Mesothelial cell of epicardium (in vitro differentiated cells): Measurements from ENCODE around the gene PLA2G2C. TPM values are rescaled to one million over a fixed set of nuclear protein-coding genes. Genes with fewer than 3 reads are reported as not detected.

Source experiments
- DNase-seq, 2 experiments: peaks; one replicate each; pipeline ENCODE4 v3.0.0; 2021; ENCODE audit warnings: low spot score in 2 of 2; ENCODE audit not compliant: unreplicated experiment in 2 of 2
- H3K27ac Mint-ChIP-seq: 2 replicates; pipeline ENCODE4 v1.8.0; 2021; ENCODE audit warnings: mixed read lengths
- H3K27me3 Mint-ChIP-seq: 2 replicates; pipeline ENCODE4 v1.8.0; 2021; ENCODE audit warnings: low read depth, mixed read lengths
- H3K36me3 Mint-ChIP-seq: 2 replicates; pipeline ENCODE4 v1.8.0; 2021; ENCODE audit warnings: mixed read lengths
- H3K4me1 Mint-ChIP-seq: 2 replicates; pipeline ENCODE4 v1.8.0; 2021; ENCODE audit warnings: mixed read lengths
- H3K4me3 Mint-ChIP-seq: 2 replicates; pipeline ENCODE4 v1.8.0; 2021; ENCODE audit warnings: mild to moderate bottlenecking, moderate library complexity, mixed read lengths
- H3K9me3 Mint-ChIP-seq: 2 replicates; pipeline ENCODE4 v1.8.0; 2021; ENCODE audit warnings: mixed read lengths
- CTCF ChIP-seq: fragments of 200-600 bp; sonication (generic); IDR thresholded peaks from one replicate; pipeline ENCODE4 v1.5.0; 2021; ENCODE audit warnings: antibody characterized with exemption; ENCODE audit not compliant: unreplicated experiment
- total RNA-seq: library from RNA; stranded (reverse); gene quantifications from 3 replicates; pipeline ENCODE4 v1.2.1, GENCODE V29; 2021

Gene PLA2G2C
- total RNA-seq, 1 donor from 2014 or later = 0.40 TPM

DNA sequence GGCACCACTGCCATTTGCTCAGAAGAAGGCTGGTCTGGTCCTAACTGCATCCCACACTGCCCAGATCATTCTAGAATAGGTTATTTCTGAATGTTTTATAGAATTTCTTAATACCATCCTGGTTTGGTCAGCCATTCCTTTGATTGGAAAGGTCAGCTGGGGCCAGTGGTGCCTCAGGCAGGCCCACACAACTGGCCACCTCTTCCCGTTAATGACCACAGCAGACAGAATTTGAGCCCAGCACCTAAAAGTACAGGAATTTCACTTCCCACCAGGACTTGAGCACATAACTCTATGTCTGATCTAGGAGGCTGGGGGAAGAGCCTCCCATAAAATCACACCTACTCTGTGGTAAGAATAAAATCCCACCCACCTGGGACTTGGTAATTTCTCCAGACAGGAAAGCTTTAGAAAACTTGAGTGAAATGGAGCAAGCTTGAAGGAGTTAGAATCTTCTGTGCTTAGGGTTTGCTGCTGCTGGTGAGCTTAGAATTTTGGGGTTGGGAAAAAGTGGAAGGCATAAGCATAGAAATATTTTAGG is 6.6 kb upstream of the PLA2G2C start:
- Mint-ChIP-seq H3K27ac (no peak overlapping the region), H3K4me1 (peaks cover 25% of the 10 kb centered on the region), H3K4me3 (no peak overlapping the region), H3K27me3 (peaks cover 28% of the 10 kb centered on the region), H3K9me3 (no peaks in the 10 kb centered on the region), H3K36me3 (peaks cover 3% of the 10 kb centered on the region)
- TF ChIP-seq CTCF = no peak
- no peak for DNase-seq

DNA sequence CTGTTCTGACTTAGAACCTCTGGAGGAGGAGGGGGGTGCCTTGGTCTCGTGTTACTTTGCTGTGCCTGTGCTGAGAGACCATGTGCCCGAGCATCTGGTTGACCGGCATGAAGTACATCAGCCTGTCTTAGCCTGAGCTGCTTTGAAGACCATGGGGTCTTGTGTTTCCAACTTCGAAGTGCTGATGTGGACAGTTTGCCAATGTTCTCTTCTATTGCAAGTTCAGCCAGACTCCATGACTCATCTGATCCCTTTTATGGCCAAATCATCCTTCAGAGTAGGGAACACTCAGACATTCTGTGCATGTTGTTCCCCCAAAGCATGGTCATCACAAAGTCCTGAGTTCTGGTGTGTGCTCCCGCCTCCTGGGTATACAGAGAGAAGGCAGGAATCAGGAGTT is 6.0 kb upstream of the PLA2G2C start:
- Mint-ChIP-seq H3K27ac (no peak overlapping the region), H3K9me3 (no peaks in the 10 kb centered on the region), H3K27me3 (peaks cover 27% of the 10 kb centered on the region), H3K4me1 (peaks cover 30% of the 10 kb centered on the region), H3K36me3 (peaks cover 3% of the 10 kb centered on the region), H3K4me3 (no peak overlapping the region)
- TF ChIP-seq CTCF = no peak
- no peak for DNase-seq

DNA sequence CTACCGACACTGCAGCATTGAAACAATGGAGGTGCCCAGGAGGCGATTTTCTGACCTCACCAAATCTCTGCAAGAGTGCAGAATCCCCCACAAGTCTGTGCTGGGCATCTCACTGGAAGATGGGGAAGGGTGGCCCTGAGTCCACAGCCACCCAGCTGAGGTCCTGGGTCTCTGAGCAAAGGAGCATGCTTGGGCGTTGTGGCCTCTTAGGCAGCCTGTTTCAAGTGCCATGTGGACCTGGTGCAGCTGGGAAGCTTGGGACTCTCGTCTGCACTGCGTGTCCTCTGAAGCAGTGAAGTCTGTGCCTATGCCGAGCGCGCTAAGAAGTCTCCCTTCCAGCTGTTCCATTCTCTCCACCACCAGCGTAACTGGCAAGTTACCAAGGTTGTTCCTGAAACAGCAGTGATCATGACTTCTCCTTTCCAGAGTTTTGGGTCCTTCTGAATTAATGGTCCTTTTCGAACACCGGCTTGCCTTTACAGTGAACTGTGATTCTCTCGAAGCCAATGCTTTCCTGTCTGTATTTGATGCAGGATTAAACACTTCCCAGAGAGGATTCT is 5.0 kb upstream of the PLA2G2C start:
- peaks cover 25% of the 10 kb centered on the region for H3K27me3 Mint-ChIP-seq
- peaks cover 3% of the 10 kb centered on the region for H3K36me3 Mint-ChIP-seq
- H3K4me3 Mint-ChIP-seq = no peak overlapping the region
- no peaks in the 10 kb centered on the region for H3K9me3 Mint-ChIP-seq
- DNase-seq = no peak
- H3K4me1 Mint-ChIP-seq = peaks cover 39% of the 10 kb centered on the region
- H3K27ac Mint-ChIP-seq = no peak overlapping the region
- no peak for TF ChIP-seq CTCF

DNA sequence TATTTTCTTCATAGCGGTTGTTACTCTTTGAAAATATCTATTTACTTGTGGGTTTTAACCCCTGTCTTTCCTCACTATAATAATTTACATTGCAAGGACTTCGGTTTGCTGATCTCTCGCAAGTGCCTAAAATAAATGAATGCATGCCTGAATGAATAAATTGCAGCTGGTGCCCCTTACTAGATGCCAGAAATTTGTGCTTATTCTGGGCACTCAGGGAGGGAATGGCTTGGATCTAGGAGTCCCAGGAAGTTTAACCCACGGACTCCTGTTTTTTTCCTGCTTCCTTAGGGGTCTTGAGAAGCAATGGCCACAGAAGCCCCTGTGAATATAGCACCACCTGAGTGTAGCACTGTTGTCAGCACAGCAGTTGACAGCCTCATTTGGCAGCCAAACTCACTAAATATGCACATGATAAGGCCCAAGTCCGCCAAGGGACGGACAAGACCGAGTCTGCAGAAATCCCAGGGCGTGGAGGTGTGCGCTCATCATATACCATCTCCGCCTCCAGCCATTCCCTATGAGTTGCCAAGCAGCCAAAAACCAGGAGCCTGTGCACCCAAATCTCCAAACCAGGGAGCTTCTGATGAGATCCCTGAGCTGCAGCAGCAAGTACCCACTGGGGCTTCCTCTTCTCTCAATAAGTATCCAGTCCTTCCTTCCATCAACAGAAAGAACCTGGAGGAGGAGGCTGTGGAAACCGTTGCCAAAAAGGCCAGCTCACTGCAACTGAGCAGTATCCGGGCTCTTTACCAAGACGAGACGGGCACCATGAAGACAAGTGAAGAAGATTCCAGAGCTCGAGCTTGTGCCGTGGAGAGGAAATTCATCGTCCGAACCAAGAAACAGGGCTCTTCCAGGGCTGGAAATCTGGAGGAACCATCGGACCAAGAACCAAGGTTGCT is 4.2 kb upstream of the PLA2G2C start:
- Mint-ChIP-seq H3K27me3 (peaks cover 25% of the 10 kb centered on the region), H3K4me1 (peaks cover 38% of the 10 kb centered on the region), H3K27ac (no peak overlapping the region), H3K36me3 (peaks cover 3% of the 10 kb centered on the region), H3K4me3 (no peak overlapping the region), H3K9me3 (no peaks in the 10 kb centered on the region)
- TF ChIP-seq CTCF = no peak
- no peak for DNase-seq

- no peak for DNase-seq
- peaks cover 25% of the 10 kb centered on the region for H3K27me3 Mint-ChIP-seq
- no peak for TF ChIP-seq CTCF
- H3K9me3 Mint-ChIP-seq = no peaks in the 10 kb centered on the region
- peaks cover 3% of the 10 kb centered on the region for H3K36me3 Mint-ChIP-seq
- no peak overlapping the region for H3K27ac Mint-ChIP-seq
- no peak overlapping the region for H3K4me3 Mint-ChIP-seq
- H3K4me1 Mint-ChIP-seq = peaks cover 36% of the 10 kb centered on the region
Measured at GRCh38 chr1:20189664-20190063, 3.3 kb upstream of the PLA2G2C start.
